ENCODE data around the gene JMJD1C. TPM values are rescaled to one million over a fixed set of nuclear protein-coding genes. Genes with fewer than 3 reads are reported as not detected.

Gene JMJD1C
- total RNA-seq, 4 donors from 2014 or later: 41.6 to 77.8 (median 56.9) TPM

DNA sequence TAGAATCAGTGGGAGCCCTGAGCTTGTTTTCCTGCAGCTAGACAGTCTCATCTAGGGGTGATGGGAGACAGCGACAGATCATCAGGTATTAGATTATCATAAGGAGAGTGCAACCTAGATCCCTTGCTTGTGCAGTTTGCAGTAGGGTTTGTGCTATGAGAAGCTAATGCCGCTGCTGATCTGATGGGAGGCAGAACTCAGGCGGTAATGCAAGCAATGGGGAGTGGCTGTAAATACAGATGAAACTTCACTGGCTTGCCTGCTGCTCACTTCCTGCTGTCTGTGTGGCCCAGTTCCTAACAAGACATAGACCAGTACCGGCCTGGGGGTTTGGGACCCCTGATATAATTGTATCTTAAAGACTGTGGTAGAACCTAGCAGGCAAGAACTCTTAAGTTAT, 315.0 kb downstream of the JMJD1C start:
- TF ChIP-seq, protein P1, sequence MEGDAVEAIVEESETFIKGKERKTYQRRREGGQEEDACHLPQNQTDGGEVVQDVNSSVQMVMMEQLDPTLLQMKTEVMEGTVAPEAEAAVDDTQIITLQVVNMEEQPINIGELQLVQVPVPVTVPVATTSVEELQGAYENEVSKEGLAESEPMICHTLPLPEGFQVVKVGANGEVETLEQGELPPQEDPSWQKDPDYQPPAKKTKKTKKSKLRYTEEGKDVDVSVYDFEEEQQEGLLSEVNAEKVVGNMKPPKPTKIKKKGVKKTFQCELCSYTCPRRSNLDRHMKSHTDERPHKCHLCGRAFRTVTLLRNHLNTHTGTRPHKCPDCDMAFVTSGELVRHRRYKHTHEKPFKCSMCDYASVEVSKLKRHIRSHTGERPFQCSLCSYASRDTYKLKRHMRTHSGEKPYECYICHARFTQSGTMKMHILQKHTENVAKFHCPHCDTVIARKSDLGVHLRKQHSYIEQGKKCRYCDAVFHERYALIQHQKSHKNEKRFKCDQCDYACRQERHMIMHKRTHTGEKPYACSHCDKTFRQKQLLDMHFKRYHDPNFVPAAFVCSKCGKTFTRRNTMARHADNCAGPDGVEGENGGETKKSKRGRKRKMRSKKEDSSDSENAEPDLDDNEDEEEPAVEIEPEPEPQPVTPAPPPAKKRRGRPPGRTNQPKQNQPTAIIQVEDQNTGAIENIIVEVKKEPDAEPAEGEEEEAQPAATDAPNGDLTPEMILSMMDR (IDR thresholded peaks at IDR 0.05): no peak
- TF ChIP-seq POLR2A (IDR thresholded peaks at IDR 0.05): no peak
- H3K4me1 ChIP-seq: peaks cover 0 to 10% (median 5%) of the 10 kb centered on the region in 3 donors
- no peak overlapping the region for H3K4me3 ChIP-seq
- no peaks in the 10 kb centered on the region for H3K9me3 ChIP-seq
- intact Hi-C loops (cut with DNase I): loop anchor here (10.0 kb wide), 1 partner anchor 556 kb away; no protein-coding TSS in a partner anchor
- no peak for DNase-seq
- WGBS, 2 donors: 94 to 95% methylated on average over 4 of the region's 4 CpGs
- H3K27me3 ChIP-seq: no peaks in the 10 kb centered on the region
- H3K36me3 ChIP-seq: peaks cover 0 to 70% (median 5%) of the 10 kb centered on the region in 3 donors
- H3K27ac ChIP-seq: no peak overlapping the region

DNA sequence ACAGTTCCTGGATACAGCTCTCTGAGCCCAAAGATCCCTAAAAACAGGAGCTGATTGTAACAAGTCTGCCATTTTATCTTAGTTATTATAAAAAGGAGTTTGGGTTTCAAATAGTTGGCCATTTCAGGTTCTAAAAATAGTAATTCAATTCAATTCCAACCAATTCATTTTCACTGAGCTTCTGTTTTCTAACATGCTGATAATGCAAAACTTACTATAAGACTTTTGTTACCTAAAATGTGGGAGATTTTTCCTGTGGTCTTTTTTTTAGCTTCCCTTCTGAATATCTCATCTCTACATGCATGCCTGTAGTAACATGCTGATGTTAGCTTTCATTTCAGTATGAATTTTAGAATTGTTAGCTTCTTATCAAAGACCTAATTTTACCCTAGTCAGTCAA, 319.3 kb downstream of the JMJD1C start:
- Histone ChIP-seq H3K36me3 (peaks cover 0 to 29% (median 0%) of the 10 kb centered on the region in 3 donors), H3K27me3 (no peaks in the 10 kb centered on the region), H3K27ac (no peak overlapping the region), H3K9me3 (no peaks in the 10 kb centered on the region), H3K4me1 (peaks cover 0 to 24% (median 5%) of the 10 kb centered on the region in 3 donors), H3K4me3 (no peak overlapping the region)
- intact Hi-C loops (cut with DNase I): no loop called here
- DNase-seq: no peak
- TF ChIP-seq, protein P1 (IDR thresholded peaks at IDR 0.05): no peak
- TF ChIP-seq POLR2A (IDR thresholded peaks at IDR 0.05): no peak

DNA sequence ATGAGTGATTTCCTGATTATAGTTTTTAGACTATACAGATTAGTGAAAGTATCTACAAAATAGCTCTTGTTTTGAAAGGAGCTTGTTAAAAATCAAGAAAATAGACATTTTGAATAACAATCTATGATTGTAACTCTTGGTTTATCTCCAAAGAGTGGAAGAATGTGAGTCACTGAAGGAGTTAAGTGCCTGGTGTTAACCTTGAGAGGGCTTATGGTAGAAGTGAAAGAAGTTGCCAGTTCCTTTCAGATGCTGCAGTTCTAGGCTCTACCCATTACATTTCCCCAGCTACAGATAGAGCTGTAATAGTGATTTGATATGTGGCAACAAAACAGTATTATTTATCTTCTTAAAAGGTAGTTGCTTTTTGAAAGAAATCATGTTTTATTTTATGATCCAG, 320.0 kb downstream of the JMJD1C start:
- Histone ChIP-seq H3K4me1 (peaks cover 0 to 24% (median 5%) of the 10 kb centered on the region in 3 donors), H3K27ac (no peak overlapping the region), H3K36me3 (peaks cover 0 to 26% (median 0%) of the 10 kb centered on the region in 3 donors), H3K4me3 (no peak overlapping the region), H3K27me3 (no peaks in the 10 kb centered on the region), H3K9me3 (no peaks in the 10 kb centered on the region)
- TF ChIP-seq, protein P1 (IDR thresholded peaks at IDR 0.05): no peak
- no peak for TF ChIP-seq POLR2A (IDR thresholded peaks at IDR 0.05)
- intact Hi-C loops (cut with DNase I): no loop called here
- no peak for DNase-seq

DNA sequence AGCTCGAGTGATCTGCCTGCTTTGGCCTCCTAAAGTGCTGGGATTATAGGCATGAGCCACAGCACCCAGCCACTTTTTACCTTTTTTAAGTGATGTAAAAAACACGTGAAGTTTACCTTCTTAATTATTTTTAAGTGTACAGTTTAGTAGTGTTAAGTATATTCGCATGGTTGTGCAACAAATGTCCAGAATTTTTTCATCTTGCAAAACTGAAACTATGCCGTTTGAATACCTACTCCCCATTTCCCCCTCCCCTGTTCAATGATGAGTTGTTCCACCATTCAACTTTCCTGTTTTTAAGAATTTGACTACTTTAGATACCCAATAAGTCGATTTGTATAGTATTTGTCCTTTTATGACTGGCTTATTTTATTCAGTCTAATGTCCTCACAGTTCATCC, 321.8 kb downstream of the JMJD1C start:
- Histone ChIP-seq H3K4me3 (no peak overlapping the region), H3K4me1 (peaks cover 0 to 24% (median 5%) of the 10 kb centered on the region in 3 donors), H3K9me3 (no peaks in the 10 kb centered on the region), H3K36me3 (peaks cover 0 to 25% (median 0%) of the 10 kb centered on the region in 3 donors), H3K27me3 (no peaks in the 10 kb centered on the region), H3K27ac (no peak overlapping the region)
- intact Hi-C loops (cut with DNase I): no loop called here
- DNase-seq: no peak
- WGBS, 2 donors: 47 to 49% methylated on average over 5 of the region's 5 CpGs
- TF ChIP-seq POLR2A (IDR thresholded peaks at IDR 0.05): no peak
- TF ChIP-seq, protein P1 (IDR thresholded peaks at IDR 0.05): no peak

DNA sequence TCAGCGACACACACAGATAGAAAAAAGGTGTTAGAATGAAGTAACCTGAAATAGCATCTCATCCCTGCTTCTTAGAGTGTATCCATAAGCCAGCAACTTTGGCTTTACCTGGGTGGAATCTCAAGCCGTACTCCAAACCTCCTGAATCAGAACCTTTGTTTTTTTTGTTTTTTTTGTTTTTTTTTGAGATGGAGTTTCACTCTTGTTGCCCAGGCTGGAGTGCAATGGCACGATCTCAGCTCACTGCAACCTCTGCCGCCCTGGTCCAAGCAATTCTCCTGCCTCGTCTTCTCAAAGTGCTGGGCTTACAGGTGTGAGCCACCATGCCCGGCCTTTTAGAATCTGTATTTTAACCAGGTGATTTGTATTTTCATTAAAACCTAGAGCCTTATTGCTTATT, 323.6 kb downstream of the JMJD1C start:
- WGBS, 2 donors: 91 to 93% methylated on average over 6 of the region's 6 CpGs

More for the DNA sequence above, 323.6 kb downstream of the JMJD1C start:
- no peak for DNase-seq
- intact Hi-C loops (cut with DNase I): no loop called here
- no peak for TF ChIP-seq POLR2A (IDR thresholded peaks at IDR 0.05)
- TF ChIP-seq, protein P1 (IDR thresholded peaks at IDR 0.05): no peak
- H3K4me1 ChIP-seq: peaks cover 0 to 24% (median 5%) of the 10 kb centered on the region in 3 donors
- no peaks in the 10 kb centered on the region for H3K9me3 ChIP-seq
- no peak overlapping the region for H3K4me3 ChIP-seq
- H3K27me3 ChIP-seq: no peaks in the 10 kb centered on the region
- H3K27ac ChIP-seq: no peak overlapping the region
- H3K36me3 ChIP-seq: peaks cover 0 to 28% (median 0%) of the 10 kb centered on the region in 3 donors
